HepG2 (cell line): ENCODE results near the gene CAPN13. TPM values are rescaled to one million over a fixed set of nuclear protein-coding genes. Genes with fewer than 3 reads are reported as not detected.

Experiments
- ASH2L ChIP-seq: fragments of 300-600, 200-600 bp; sonication (generic); IDR thresholded peaks from 2 replicates; pipeline ENCODE4 v1.7.0; 2017; ENCODE audit warnings: low read depth, mild to moderate bottlenecking, moderate library complexity, mixed read lengths, low read length; ENCODE audit not compliant: insufficient read length
- BCL6 ChIP-seq: IDR thresholded peaks from 2 replicates; pipeline ENCODE4 v1.6.1; 2016; ENCODE audit warnings: missing genetic modification reagents, missing compliant biosample characterization
- JUNB ChIP-seq: sonication (generic); formaldehyde crosslinking; IDR thresholded peaks from 2 replicates; pipeline ENCODE4 v1.8.0; 2022; ENCODE audit warnings: missing genetic modification reagents, mild to moderate bottlenecking, borderline replicate concordance
- POGK ChIP-seq: sonication (generic); formaldehyde crosslinking; conservative IDR thresholded peaks from 2 replicates; pipeline ENCODE4 v1.8.0; 2022; ENCODE audit warnings: mild to moderate bottlenecking, moderate library complexity, missing genetic modification reagents
- POLR2AphosphoS5 ChIP-seq: IDR thresholded peaks from 2 replicates; pipeline ENCODE4 v1.6.1; 2012; ENCODE audit warnings: low read depth, low read length
- SNAPC4 ChIP-seq: sonication (generic); formaldehyde crosslinking; IDR thresholded peaks from 2 replicates; pipeline ENCODE4 v1.4.0; 2020; ENCODE audit warnings: mild to moderate bottlenecking, missing genetic modification reagents
- THYN1 ChIP-seq: sonication (generic); formaldehyde crosslinking; IDR thresholded peaks from 2 replicates; pipeline ENCODE4 v1.8.1; 2023; ENCODE audit warnings: low read depth, mild to moderate bottlenecking, moderate library complexity, missing genetic modification reagents, borderline replicate concordance
- ZBTB8A ChIP-seq: sonication (generic); formaldehyde crosslinking; IDR thresholded peaks from 2 replicates; pipeline ENCODE4 v1.4.0; 2020; ENCODE audit warnings: mild to moderate bottlenecking, low read depth, missing genetic modification reagents, borderline replicate concordance
- ZNF614 ChIP-seq: IDR thresholded peaks from 2 replicates; pipeline ENCODE4 v1.6.1; 2018; ENCODE audit warnings: missing biosample characterization, missing genetic modification reagents, inconsistent platforms, borderline replicate concordance
- ZSCAN12 ChIP-seq: sonication (generic); formaldehyde crosslinking; IDR thresholded peaks from 2 replicates; pipeline ENCODE4 v1.9.0; 2021; ENCODE audit warnings: mild to moderate bottlenecking, missing genetic modification reagents
- polyA plus RNA-seq, 8 experiments: library from polyadenylated mRNA; depleted of rRNA in 3 of 8; stranded (reverse) in 7 of 8; unstranded in 1 of 8; fragments of >200 nt; fragmentation: Illumina TruSeq in 4 of 8; extraction: Trizol in 4 of 8; gene quantifications; 2 replicates each; pipeline versions ENCODE4 v1.2.1 to v1.2.3, GENCODE V29; 2011 to 2016; ENCODE audit warnings: low read depth in 4 of 8, missing spikeins in 1 of 8, mixed read lengths in 1 of 8; ENCODE audit not compliant: insufficient read depth in 1 of 8
- total RNA-seq, 5 experiments: library from RNA; depleted of rRNA; stranded (reverse); fragments of >200 nt; fragmentation: Illumina TruSeq; extraction: Trizol; gene quantifications; 2 replicates each; pipeline ENCODE4 v1.2.3, GENCODE V29; 2016; ENCODE audit warnings: low read depth in 1 of 5
- TF ChIP-seq, protein P1 (sequence below), 2 experiments: fragments of 450-650 bp in 1 of 2; sonication (generic) in 1 of 2; formaldehyde crosslinking; IDR thresholded peaks; 2 replicates each; pipeline versions ENCODE4 v1.5.0 to v1.8.0; 2020 to 2022; ENCODE audit warnings: mild to moderate bottlenecking in 1 of 2, missing genetic modification reagents in 1 of 2

Gene CAPN13
- total and polyA plus RNA-seq, 2 of the 13 experiments (the other 11 are each of a cell fraction or from before 2014, with no cell fraction given): not detected

DNA sequence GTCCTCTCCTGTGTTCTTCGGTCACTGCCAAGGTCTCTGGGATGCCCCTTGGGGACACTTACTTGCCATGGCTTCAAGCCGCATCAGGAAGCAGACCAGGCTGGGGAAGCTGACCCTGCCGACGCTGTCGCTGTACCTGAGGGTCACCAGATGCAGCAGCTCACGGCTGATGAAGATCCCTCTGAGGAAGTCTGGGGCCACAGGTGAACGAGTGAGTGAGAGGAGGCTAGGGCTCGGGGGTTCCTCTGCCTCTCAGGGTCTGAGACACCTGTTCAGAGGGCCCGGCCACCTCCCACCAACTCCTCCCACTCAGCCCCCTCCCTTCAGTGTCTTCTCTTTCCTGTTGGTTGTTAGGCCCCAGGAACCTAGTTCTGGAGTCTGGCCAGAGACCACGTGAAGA lies 74.9 kb downstream of the CAPN13 start (continued):
- TF ChIP-seq, protein P1, sequence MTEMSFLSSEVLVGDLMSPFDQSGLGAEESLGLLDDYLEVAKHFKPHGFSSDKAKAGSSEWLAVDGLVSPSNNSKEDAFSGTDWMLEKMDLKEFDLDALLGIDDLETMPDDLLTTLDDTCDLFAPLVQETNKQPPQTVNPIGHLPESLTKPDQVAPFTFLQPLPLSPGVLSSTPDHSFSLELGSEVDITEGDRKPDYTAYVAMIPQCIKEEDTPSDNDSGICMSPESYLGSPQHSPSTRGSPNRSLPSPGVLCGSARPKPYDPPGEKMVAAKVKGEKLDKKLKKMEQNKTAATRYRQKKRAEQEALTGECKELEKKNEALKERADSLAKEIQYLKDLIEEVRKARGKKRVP (CRISPR knock-in tag; IDR thresholded peaks at IDR 0.05): no peak
- TF ChIP-seq ZSCAN12: no peak
- no peak for TF ChIP-seq POLR2AphosphoS5
- TF ChIP-seq POGK (CRISPR knock-in tag): no peak
- TF ChIP-seq BCL6 (CRISPR knock-in tag): no peak
- no peak for TF ChIP-seq JUNB (CRISPR knock-in tag)
- no peak for TF ChIP-seq SNAPC4 (CRISPR knock-in tag)
- no peak for TF ChIP-seq ZBTB8A
- TF ChIP-seq ASH2L: no peak
- TF ChIP-seq ZNF614: no peak
- TF ChIP-seq THYN1: no peak
